ENCODE data around the gene GLI1.
"Not testable (repeated sequence)": the region's sequence is repeated elsewhere in the genome, so short reads cannot be mapped to it uniquely, and the experiment has no call there.

The GLI1 gene

GRCh38 chr12:57441846-57442427 is 17.6 kb upstream of the GLI1 start:
- Histone ChIP-seq H3K4me1 (ENCODE audit: insufficient read depth, low read length) (no peaks in the 10 kb centered on the region), H3K4me3 (ENCODE audit: low read length) (no peak overlapping the region), H3K9me3 (ENCODE audit: insufficient read depth, low read depth, low read length) (no peaks in the 10 kb centered on the region), H3K9ac (ENCODE audit: low read depth, low read length) (no peak overlapping the region), H3K27ac (ENCODE audit: low read depth, low read length) (no peak overlapping the region), H3K27me3 (ENCODE audit: insufficient read depth, low read length) (no peaks in the 10 kb centered on the region), H3K36me3 (ENCODE audit: insufficient read depth, low read length) (no peaks in the 10 kb centered on the region)
- WGBS = 36% methylated on average over 1 of the region's 1 CpG

DNA sequence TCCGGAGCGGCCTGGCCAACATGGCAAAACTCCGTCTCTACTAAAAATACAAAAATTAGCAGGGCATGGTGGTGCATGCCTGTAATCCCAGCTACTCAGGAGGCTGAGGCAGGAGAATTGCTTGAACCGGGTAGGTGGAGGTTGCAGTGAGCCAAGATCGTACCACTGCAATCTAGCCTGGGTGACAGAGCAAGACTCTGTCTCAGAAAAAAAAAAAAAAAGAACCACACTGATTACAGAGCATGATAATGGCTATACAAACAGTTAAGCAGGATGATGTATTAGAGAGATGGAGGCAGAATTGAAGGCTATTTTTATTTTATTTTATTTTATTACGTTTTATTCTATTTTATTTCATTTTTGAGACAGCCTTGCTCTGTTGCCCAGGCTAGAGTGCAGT is 15.2 kb upstream of the GLI1 start:
- not testable (repeated sequence) for H3K9ac ChIP-seq (ENCODE audit: low read depth, low read length); H3K9me3 ChIP-seq (ENCODE audit: insufficient read depth, low read depth, low read length); H3K4me3 ChIP-seq (ENCODE audit: low read length); H3K36me3 ChIP-seq (ENCODE audit: insufficient read depth, low read length); H3K4me1 ChIP-seq (ENCODE audit: insufficient read depth, low read length); H3K27me3 ChIP-seq (ENCODE audit: insufficient read depth, low read length); H3K27ac ChIP-seq (ENCODE audit: low read depth, low read length)
- WGBS = 92% methylated on average over 6 of the region's 6 CpGs

GRCh38 chr12:57444744-57445143 is 14.8 kb upstream of the GLI1 start:
- H3K36me3 ChIP-seq (ENCODE audit: insufficient read depth, low read length) = no peaks in the 10 kb centered on the region
- no peak overlapping the region for H3K9ac ChIP-seq (ENCODE audit: low read depth, low read length)
- no peaks in the 10 kb centered on the region for H3K4me1 ChIP-seq (ENCODE audit: insufficient read depth, low read length)
- H3K27ac ChIP-seq (ENCODE audit: low read depth, low read length) = no peak overlapping the region
- no peaks in the 10 kb centered on the region for H3K27me3 ChIP-seq (ENCODE audit: insufficient read depth, low read length)
- no peak overlapping the region for H3K4me3 ChIP-seq (ENCODE audit: low read length)
- H3K9me3 ChIP-seq (ENCODE audit: insufficient read depth, low read depth, low read length) = no peaks in the 10 kb centered on the region
- WGBS = 85% methylated on average over 5 of the region's 5 CpGs

DNA sequence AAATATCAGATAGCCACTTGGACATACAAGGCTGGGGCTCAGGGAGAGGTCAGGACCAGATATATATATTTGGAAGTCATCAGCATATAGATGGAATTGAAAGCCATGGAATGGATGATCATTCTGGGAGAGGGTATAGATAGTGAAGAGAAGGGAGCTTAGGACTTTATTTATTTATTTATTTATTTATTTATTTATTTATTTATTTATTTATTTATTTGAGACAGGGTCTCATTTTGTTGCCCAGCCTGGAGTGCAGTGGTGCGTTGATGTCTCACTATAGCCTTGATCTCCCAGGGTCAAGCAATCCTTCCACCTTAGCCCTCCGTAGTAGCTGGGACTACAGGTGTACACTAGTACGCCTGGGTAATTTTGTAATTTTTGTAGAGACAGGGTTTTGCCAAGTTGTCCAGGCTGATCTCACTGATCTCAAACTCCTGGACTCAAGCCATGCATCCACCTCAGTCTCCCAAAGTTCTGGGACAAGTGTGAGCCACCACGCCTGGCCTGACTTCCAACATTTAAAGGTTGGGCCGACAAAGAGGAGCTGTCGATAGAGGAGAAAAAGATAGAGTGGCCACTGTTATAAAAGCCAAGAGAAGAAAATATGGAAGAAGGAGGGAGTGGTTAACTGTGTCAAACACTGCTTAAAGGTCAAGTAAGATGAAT is 13.2 kb upstream of the GLI1 start:
- 92% methylated on average over 6 of the region's 6 CpGs for WGBS
- no peaks in the 10 kb centered on the region for H3K36me3 ChIP-seq (ENCODE audit: insufficient read depth, low read length)
- no peaks in the 10 kb centered on the region for H3K9me3 ChIP-seq (ENCODE audit: insufficient read depth, low read depth, low read length)

DNA sequence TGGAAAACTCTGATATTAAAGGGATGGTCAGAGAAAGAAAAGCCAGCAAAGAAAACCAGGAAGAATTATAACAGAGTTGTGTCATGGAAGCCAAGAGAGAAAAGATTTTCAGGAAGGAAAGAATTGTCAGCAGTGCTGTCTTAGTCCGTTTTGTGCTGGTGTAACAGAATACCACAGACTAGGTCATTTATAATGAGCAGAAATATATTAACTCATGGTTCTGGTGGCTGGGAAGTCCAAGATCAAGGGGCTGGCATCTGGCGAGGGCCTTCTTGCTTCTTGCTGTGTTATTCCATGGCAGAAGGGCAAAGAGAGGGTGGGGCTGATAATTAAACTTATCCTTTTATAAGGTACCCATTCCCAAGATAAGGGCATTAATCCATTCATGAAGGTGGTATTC is 10.9 kb upstream of the GLI1 start:
- Histone ChIP-seq H3K27me3 (ENCODE audit: insufficient read depth, low read length) (no peaks in the 10 kb centered on the region), H3K9me3 (ENCODE audit: insufficient read depth, low read depth, low read length) (no peaks in the 10 kb centered on the region)
- WGBS = 85% methylated on average over 2 of the region's 2 CpGs

More for the DNA sequence above, 13.2 kb upstream of the GLI1 start:
- Histone ChIP-seq H3K27ac (ENCODE audit: low read depth, low read length) (no peak overlapping the region), H3K27me3 (ENCODE audit: insufficient read depth, low read length) (no peaks in the 10 kb centered on the region), H3K4me3 (ENCODE audit: low read length) (no peak overlapping the region), H3K9ac (ENCODE audit: low read depth, low read length) (no peak overlapping the region), H3K4me1 (ENCODE audit: insufficient read depth, low read length) (no peaks in the 10 kb centered on the region)

GRCh38 chr12:57449375-57449774 is 10.2 kb upstream of the GLI1 start:
- 96% methylated on average over 7 of the region's 7 CpGs for WGBS
- Histone ChIP-seq H3K27me3 (ENCODE audit: insufficient read depth, low read length) (no peaks in the 10 kb centered on the region), H3K9ac (ENCODE audit: low read depth, low read length) (no peak overlapping the region)

More for the DNA sequence above, 10.9 kb upstream of the GLI1 start:
- no peak overlapping the region for H3K27ac ChIP-seq (ENCODE audit: low read depth, low read length)
- H3K4me3 ChIP-seq (ENCODE audit: low read length) = no peak overlapping the region
- H3K9ac ChIP-seq (ENCODE audit: low read depth, low read length) = no peak overlapping the region
- 0 out of 2 replicates have a peak, but pooled peaks cover 7% of the 10 kb centered on the region for H3K4me1 ChIP-seq (ENCODE audit: insufficient read depth, low read length)
- no peaks in the 10 kb centered on the region for H3K36me3 ChIP-seq (ENCODE audit: insufficient read depth, low read length)

GRCh38 chr12:57450057-57450456 is 9.5 kb upstream of the GLI1 start:
- WGBS = 93% methylated on average over 3 of the region's 3 CpGs

More at GRCh38 chr12:57449375-57449774, 10.2 kb upstream of the GLI1 start:
- H3K9me3 ChIP-seq (ENCODE audit: insufficient read depth, low read depth, low read length) = no peaks in the 10 kb centered on the region
- H3K36me3 ChIP-seq (ENCODE audit: insufficient read depth, low read length) = no peaks in the 10 kb centered on the region
- H3K4me1 ChIP-seq (ENCODE audit: insufficient read depth, low read length) = peaks cover 8% of the 10 kb centered on the region; the same call in 1 of the 2 replicates
- H3K27ac ChIP-seq (ENCODE audit: low read depth, low read length) = no peak overlapping the region
- no peak overlapping the region for H3K4me3 ChIP-seq (ENCODE audit: low read length)

DNA sequence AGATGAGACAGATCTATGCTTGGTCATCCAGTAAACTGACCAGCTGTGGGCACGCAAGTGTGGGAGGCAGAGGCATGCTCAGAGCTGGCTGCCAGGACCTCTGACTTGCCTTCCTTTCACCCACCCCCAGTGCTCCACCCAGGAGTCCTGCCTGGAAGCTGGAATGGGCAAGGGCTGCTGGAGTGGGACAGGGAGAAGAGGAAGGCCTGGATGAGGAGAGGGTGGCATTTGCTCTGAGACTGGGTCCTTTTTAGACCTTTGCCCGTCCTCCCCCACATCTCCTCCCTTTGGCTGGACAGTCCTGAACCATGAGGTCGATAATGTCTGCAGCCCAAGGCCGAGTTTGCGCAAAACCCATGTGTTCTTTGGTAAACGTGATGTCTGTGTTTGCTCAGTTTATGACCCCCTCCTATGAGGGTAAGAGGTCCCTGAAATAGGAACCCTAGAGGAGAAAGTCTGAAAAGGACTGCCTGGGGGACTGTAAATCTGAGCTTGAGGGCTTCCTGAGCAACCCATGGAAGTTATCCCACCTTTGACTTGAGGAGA is 8.3 kb upstream of the GLI1 start:
- no peak overlapping the region for H3K27ac ChIP-seq (ENCODE audit: low read depth, low read length)
- H3K4me1 ChIP-seq (ENCODE audit: insufficient read depth, low read length) = peaks cover 24% of the 10 kb centered on the region

More at GRCh38 chr12:57450057-57450456, 9.5 kb upstream of the GLI1 start:
- peaks cover 14% of the 10 kb centered on the region for H3K4me1 ChIP-seq (ENCODE audit: insufficient read depth, low read length)
- no peak overlapping the region for H3K9ac ChIP-seq (ENCODE audit: low read depth, low read length)
- no peaks in the 10 kb centered on the region for H3K27me3 ChIP-seq (ENCODE audit: insufficient read depth, low read length)
- no peaks in the 10 kb centered on the region for H3K36me3 ChIP-seq (ENCODE audit: insufficient read depth, low read length)
- H3K4me3 ChIP-seq (ENCODE audit: low read length) = no peak overlapping the region
- H3K27ac ChIP-seq (ENCODE audit: low read depth, low read length) = no peak overlapping the region
- H3K9me3 ChIP-seq (ENCODE audit: insufficient read depth, low read depth, low read length) = no peaks in the 10 kb centered on the region

DNA sequence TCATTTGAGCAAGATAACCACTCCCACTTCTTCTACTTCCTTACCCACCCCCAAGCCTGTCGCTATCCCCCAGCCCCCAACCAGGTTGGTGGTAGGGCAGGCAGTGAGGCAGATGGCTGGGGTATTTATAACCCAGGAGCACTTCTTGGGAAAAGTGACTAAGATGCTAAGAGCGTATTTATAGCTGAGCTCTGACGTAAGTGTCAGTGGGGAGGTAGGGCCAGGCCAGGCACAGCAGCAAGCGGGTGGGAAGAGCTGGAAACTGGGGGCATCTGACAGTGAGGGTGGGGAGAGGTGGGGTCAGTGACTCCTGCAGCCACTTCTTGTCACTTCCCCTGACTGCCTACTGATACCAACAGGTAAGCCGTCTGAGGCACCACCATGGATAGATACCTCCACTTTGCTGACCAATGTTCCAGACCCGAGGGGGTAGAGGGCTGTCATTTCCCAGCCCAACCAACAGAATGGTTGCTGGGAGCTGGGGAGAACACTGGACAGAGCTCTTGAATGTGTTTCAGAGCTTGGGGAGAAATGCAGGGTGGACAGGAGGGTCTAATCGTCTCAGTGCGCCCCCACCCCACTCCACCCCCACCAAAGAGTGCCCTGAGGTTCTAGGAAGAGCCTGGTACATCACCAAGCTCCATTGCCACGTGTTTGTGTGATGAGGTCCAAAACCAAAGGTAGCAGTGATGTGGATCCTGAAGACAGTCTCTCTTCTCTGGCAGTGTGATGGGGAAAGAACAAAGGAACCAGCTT is 7.2 kb upstream of the GLI1 start:
- no peaks in the 10 kb centered on the region for H3K9me3 ChIP-seq (ENCODE audit: insufficient read depth, low read depth, low read length)
- no peak overlapping the region for H3K9ac ChIP-seq (ENCODE audit: low read depth, low read length)
- no peaks in the 10 kb centered on the region for H3K27me3 ChIP-seq (ENCODE audit: insufficient read depth, low read length)
- no peak overlapping the region for H3K27ac ChIP-seq (ENCODE audit: low read depth, low read length)
- peaks cover 24% of the 10 kb centered on the region for H3K4me1 ChIP-seq (ENCODE audit: insufficient read depth, low read length)
- H3K36me3 ChIP-seq (ENCODE audit: insufficient read depth, low read length) = no peaks in the 10 kb centered on the region
- WGBS = 59% methylated on average over 6 of the region's 9 CpGs
- no peak overlapping the region for H3K4me3 ChIP-seq (ENCODE audit: low read length)

More for the DNA sequence above, 8.3 kb upstream of the GLI1 start:
- Histone ChIP-seq H3K9ac (ENCODE audit: low read depth, low read length) (no peak overlapping the region), H3K36me3 (ENCODE audit: insufficient read depth, low read length) (no peaks in the 10 kb centered on the region), H3K27me3 (ENCODE audit: insufficient read depth, low read length) (no peaks in the 10 kb centered on the region), H3K4me3 (ENCODE audit: low read length) (no peak overlapping the region), H3K9me3 (ENCODE audit: insufficient read depth, low read depth, low read length) (no peaks in the 10 kb centered on the region)
- 92% methylated on average over 6 of the region's 6 CpGs for WGBS

- H3K36me3 ChIP-seq (ENCODE audit: insufficient read depth, low read length) = no peaks in the 10 kb centered on the region
- H3K27me3 ChIP-seq (ENCODE audit: insufficient read depth, low read length) = no peaks in the 10 kb centered on the region
- H3K9me3 ChIP-seq (ENCODE audit: insufficient read depth, low read depth, low read length) = no peaks in the 10 kb centered on the region
- H3K9ac ChIP-seq (ENCODE audit: low read depth, low read length) = no peak overlapping the region
- H3K27ac ChIP-seq (ENCODE audit: low read depth, low read length) = no peak overlapping the region
- WGBS = 41% methylated on average over 7 of the region's 7 CpGs
- H3K4me3 ChIP-seq (ENCODE audit: low read length) = no peak overlapping the region
- H3K4me1 ChIP-seq (ENCODE audit: insufficient read depth, low read length) = peaks cover 24% of the 10 kb centered on the region
Measured at GRCh38 chr12:57452937-57453509, 6.6 kb upstream of the GLI1 start.

DNA sequence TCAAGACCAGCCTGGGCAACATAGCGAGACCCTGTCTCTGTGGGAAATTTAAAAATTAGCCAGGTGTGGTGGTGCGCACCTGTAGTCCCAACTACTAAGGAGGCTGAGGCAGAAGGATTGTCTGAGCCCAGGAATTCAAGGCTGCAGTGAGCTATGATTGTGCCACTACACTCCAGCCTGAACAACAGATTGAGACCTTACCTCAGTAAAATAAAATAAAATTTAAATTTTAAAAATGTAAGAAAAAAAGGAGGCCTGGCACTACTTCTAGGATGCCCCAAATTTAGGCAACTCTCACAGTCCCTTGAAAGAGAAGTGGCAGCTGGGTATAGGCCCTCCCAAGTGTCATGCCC is 5.4 kb upstream of the GLI1 start:
- H3K4me1 ChIP-seq (ENCODE audit: insufficient read depth, low read length) = peaks cover 27% of the 10 kb centered on the region
- WGBS = 94% methylated on average over 2 of the region's 2 CpGs

More for the DNA sequence above, 5.4 kb upstream of the GLI1 start:
- Histone ChIP-seq H3K27ac (ENCODE audit: low read depth, low read length) (peak overlapping the region; percentile 96), H3K4me3 (ENCODE audit: low read length) (no peak overlapping the region), H3K9ac (ENCODE audit: low read depth, low read length) (peak overlapping the region; percentile 84), H3K36me3 (ENCODE audit: insufficient read depth, low read length) (no peaks in the 10 kb centered on the region), H3K9me3 (ENCODE audit: insufficient read depth, low read depth, low read length) (no peaks in the 10 kb centered on the region), H3K27me3 (ENCODE audit: insufficient read depth, low read length) (no peaks in the 10 kb centered on the region)
